Astrocyte (in vitro differentiated cells and primary cell): ENCODE measurements around the gene FBLN2.

Source experiments
- CTCF ChIP-seq: IDR thresholded peaks from 2 replicates; pipeline ENCODE4 v1.5.1; 2011; ENCODE audit warnings: low read depth, mild to moderate bottlenecking, inconsistent platforms, low read length, moderate library complexity; ENCODE audit not compliant: insufficient read depth
- EZH2 ChIP-seq: IDR thresholded peaks from 2 replicates; pipeline ENCODE4 v1.6.1; 2012; ENCODE audit warnings: mild to moderate bottlenecking, low read length, inconsistent platforms; ENCODE audit not compliant: insufficient read depth

- TF ChIP-seq EZH2 (no peak), CTCF (no peak)
Observed at GRCh38 chr3:13524979-13525669, 23.8 kb upstream of the FBLN2 start.
